NCI-H2107 treated with DMSO at 0.1 percent for 48 hours (cell line): ENCODE measurements around the gene ANKH.
"Not testable (repeated sequence)": the region's sequence is repeated elsewhere in the genome, so short reads cannot be mapped to it uniquely, and the experiment has no call there.

Experiments used
- DNase-seq: peaks from one replicate; lab custom pipeline; 2025; ENCODE audit not compliant: unreplicated experiment; lab: John Stamatoyannopoulos, UW

Gene ANKH

DNA sequence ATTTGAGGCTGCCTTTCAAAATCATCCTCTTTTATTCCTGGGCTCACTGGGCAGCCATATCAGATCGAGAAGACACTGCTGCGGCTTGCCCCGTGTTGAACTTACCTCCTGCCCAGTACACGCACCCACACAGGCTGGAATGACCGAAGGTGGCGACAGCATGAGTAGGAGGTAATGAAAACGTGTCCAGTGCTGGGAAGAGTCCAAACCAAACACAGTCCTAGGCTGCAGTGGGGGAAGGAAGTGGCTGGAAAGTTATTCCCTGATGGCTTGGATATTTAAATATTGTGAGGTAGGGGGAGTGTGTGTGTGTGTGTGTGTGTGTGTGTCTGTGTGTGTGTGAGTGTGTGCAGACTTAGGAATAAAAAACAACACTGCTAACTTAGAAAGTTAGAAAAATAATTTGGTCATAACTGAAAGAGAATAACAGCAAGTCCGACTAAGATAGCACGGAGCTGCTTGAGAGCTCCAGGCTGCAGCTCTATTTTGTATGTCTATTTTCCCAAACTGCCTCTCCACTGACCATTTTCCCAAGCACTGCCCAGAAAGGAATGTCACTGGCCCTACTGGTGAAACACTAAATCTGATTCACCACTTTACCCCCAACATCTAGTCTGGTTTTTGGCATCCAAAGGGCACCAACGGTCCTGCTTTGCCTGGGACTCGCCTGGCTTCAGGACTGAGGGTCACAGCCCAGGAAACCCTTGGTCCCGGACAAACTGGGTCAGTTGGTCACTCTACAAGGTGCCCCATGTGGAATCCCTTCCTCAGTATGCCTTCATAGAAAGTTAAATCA lies 41.2 kb downstream of the ANKH start:
- DNase-seq, result no peak

DNA sequence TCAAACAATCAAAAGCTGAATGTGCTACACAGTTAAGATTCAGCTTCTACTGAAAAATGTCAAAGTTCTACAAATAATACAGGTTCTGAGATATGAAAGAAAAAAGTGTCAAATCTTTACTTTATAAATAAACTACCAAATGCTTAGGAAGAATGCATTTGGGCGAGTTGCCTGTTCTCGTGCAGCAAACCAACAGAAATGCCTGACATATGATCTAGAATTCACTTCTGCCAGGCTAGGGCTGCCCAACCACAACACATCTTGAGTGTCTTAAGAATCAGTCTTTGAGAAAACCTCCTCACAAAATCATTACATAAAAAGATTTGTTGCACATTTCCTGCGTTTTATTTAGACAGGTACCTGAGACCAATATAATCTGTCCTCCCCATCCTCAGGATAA lies 42.2 kb downstream of the ANKH start:
- no peak for DNase-seq

DNA sequence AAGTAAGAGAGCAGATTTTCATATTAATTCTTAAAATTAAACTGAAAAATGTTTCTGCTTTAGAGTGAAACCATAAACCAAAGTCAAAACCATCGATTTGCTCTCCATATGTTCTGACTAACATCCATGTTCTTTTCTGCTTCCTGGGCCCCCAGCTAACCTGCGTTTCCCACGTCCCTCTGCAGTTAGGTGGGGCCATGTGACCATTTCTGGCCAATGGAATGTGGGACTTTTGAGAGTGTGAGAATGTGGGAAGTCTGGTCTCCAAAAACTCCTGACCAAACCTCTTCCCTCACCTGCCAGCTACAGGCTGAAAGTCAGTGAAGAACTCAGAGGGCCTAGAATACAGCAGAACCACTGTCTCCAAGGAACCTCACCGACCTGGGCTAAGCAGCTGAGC lies 44.9 kb downstream of the ANKH start:
- no peak for DNase-seq

DNA sequence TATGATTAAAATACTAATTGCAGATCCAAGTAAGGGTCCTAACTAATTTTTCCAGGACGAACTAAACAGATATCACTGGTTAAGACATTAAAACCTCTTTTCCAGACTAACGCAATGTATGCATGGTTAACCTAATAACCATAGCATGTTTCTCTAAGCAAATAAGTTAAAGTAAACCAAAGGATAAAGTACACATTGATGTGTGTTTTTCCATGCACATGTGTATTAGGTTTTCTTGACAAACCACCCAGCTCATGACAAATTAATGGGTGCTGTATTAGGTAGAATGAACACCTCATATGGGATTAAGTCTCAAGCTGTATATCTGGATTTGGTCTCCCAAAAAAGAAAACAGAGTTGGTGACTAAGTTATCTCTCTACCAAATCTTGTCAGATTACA lies 45.6 kb downstream of the ANKH start:
- DNase-seq, result no peak

DNA sequence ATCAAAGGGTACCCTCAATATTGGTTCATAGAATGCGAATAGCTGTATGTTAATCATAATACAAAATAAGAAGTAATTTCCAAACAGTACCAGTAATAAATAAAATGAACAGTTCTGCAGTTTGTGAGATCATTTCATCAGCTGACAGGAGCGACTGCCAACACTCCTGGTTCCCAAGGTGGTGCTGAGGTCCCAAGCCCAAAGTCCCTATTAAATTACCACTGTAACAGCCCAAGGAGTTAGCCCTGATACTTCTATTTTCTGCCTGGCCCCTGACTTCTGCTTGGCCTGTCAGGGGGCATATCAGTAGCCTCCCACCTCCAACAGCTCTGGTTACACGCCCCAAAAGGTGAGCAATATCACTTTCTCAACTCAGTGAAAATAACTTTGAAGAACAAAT lies 47.1 kb downstream of the ANKH start:
- no peak for DNase-seq

DNA sequence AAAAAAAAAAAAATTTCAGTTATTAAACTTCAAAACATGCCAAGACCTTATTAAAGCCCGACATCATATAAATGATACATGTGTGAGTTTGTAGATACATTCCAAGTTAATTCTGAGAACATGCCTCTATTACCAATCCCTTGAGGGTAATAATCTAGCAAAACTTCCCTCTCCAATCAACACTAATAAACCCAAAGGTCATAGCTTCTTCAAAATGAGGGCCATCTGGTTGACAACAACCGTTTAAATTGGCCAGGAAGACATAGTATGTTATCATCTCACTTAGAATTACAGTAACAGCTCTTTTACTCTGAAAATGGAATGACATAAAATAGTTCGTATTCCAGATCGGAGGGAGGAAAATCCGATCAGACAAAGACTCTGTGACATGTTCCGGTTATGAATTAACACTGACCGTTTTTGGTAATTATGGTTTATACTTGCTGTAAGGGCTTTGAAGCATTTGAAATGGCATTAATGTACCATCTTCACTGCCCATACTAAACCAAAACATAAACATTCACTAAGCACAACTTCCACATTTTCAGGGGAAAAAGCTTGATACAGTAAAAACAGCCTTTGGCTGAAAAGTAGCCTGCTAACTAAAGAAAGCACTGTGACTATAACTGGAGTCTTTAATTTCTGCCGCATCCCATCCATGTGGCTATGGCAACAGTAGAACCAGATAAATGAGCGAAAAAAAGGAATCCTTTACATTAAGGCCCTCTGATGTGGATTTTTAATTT lies 50.3 kb downstream of the ANKH start:
- no peak for DNase-seq

DNA sequence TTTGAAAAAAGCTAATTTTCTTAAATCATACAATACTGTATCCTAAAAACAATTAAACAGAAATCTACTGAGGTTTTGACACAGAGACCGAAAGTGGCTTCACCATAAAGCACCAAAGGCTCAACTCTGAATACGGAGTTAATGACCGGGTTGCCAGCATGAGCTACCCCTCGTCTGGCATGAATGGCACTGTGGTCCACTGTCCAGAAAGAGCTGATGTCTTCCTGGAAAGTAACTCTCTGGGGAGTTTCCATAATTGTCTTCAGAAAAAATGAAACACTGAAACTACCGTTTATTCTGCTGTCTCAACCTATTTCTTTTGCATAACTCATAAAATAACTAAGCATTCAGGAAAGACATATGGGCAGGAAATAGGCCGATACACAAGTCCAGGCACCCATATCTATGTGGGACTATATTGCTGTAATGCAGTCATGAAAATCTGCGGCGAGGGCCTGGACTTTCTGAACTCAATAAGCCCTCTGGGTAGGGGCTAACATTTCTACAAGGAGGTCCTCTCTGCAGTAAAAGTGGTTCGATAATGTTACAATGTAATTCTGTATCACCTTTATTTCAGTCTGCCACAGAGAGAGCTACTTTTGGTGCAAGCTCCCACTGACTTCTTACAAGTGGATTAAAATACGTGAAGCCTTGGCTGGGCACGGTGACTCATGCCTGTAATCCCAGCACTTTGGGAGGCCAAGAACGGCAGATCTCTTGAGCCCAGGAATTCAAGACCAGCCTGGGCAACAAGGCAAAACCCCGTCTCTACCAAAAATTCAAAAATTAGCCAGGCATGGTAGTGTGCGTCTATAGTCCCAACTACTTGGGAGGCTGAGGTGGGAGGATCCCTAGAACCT lies 52.4 kb downstream of the ANKH start:
- DNase-seq, result no peak

DNA sequence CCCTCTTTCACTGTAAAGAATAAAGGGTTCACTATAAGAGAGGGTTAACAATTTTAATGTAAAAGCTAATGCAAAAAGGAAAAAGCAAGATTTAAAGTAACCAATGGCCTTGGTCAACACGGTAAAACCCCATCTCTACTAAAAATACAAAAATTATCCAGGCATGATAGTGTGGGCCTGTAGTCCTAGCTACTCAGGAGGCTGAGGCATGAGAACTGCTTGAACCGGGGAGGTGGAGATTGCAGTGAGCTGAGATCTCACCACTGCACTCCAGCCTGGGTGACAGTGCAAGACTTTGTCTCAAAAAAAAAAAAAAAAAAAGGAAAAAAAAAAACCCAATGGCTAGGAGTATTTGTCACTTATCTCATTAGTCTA lies 53.8 kb downstream of the ANKH start:
- DNase-seq, result not testable (repeated sequence)

DNA sequence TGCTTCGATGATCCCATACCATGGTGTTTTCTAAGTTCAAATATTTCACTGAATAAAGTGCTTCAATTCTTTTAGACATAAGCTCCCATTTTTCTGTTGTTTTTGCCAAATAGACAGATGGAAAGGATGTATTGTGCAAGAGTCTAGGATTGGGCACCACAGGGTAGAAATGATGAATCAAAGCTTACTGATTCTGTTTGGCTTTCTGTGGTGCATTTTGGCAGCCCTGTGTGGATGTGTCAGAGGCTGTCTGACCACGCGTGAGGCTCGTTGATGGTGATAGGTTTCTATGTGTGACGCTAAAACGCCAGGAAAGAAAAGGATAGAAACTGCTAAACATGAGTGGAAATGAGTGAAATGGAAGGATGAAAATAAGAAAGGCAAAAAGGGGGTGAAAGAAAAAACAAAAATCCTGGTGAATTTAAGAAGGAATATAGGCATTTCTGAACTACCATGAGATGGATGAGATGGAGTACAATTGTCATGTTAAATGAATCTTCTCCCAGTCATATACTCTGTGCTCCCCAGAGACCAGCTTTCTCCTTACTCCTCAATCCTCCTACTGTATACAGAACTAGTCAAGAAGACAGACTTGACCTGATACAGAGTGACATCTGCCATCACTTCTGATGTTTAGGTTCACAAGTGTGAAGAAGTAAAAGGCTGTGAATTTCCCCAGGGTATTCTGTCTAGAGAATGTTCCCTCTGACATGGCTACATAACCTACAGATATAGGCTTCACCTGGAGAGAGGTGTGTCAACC lies 54.4 kb downstream of the ANKH start:
- DNase-seq, result no peak

DNA sequence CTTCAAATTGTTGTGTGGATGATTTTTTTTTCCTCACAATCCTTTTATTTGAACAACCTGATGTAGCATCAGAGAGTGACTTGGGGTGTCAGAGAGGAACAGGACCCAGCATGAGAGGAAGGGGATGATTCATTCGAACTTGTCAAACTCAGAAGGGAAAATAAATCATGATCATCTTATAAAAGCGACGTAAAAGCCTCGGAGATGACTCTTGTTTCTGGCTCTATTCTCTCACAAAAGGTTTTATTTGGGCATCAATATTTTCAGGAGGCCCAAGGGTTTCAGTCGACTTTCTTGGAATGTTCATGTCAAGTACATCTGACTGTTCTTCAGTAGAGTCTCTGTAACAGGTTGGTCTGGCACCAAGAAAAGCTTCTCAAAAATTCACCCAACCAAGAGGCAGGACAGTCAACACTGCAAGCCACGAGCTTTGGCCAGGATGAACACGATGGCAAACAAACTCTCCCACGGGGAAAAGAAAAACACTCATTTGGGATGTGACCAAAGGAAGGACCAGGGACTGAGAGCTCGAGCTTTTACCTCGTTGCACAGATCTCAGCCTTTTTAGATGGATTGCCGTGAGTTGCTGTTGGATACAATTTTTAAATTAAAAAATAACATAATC lies 55.1 kb downstream of the ANKH start:
- DNase-seq, result no peak

DNA sequence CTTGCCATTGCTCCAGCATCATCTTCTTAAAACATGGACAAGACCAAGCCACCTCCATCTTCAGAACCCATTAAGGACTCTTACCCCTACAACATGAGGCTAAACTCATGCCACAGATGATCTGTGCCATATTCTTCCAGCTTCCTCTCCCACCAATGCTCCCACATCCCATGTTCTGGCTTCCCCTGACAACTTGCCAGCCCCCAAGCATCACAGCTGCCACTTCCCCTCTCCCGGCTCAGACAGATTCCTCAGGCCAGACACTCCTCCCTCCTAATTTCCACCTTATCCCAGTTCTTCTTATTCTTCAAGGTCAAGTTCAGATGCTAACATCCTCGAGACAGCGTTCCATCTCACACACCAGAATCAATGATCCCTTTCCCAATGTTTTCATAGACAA lies 57.8 kb downstream of the ANKH start:
- DNase-seq, result no peak

DNA sequence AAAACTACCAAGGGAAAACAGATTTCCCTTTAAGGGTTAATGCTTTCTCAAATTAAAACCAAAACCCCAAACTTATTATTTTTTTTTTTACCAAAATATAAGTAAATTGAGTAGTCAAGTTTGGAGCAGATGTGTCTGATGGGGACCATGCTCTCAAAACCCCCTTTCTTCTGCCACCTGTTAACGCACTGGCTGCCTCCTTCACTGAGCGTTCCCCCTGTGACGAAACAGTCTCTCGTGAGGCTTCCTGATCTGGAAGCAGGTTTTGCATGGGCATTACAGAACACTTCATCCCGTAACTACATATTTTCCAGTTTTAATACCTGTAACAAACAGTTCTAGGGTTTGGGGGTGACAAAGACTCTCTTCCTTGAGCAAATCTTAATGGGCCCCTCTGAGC lies 59.4 kb downstream of the ANKH start:
- no peak for DNase-seq

DNA sequence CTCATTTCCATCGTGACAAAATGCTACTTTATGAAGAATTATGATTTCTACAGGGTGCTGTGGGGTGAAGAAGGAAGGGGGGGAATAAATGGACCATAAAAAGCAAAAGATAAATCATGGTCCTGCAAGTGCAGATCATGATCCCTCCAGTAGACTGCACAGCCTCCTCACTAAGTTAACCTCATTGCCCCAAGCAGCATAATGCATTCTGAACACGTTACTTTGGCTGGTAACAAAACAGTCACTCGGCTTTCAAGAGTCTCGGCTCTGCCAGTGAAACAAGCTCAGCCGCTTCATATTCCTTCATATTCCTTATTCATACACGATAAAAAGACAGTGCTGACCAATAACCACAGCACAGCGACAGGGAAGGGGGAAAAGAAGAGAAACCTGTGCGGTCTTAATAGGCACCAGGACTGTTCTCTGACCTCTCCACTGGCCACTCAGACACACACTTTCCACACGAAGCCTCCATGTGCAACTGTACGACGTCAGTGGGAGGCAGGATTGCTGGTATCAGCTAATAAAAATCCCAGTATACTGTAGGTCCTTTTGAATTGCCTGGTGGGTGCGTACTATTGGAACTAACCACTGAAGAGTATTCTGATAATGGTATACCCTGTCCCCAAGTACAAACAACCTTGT lies 60.5 kb downstream of the ANKH start:
- no peak for DNase-seq

DNA sequence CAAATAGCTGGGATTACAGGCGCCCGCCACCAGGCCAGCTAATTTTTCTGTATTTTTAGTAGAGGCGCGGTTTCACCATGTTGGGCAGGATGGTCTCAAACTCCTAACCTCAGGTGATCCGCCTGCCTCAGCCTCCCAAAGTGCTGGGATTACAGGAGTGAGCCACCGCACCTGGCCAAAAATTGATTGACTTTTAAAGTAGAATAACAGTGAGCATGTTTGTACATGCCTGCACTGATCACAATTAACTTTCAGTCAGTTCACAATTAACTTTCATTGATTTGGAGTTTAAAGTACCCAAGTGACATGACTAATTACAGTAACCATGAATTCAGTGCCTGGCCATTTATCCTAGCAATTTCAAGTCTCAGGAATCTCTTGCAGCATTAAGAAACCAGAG lies 61.3 kb downstream of the ANKH start:
- DNase-seq, result no peak

DNA sequence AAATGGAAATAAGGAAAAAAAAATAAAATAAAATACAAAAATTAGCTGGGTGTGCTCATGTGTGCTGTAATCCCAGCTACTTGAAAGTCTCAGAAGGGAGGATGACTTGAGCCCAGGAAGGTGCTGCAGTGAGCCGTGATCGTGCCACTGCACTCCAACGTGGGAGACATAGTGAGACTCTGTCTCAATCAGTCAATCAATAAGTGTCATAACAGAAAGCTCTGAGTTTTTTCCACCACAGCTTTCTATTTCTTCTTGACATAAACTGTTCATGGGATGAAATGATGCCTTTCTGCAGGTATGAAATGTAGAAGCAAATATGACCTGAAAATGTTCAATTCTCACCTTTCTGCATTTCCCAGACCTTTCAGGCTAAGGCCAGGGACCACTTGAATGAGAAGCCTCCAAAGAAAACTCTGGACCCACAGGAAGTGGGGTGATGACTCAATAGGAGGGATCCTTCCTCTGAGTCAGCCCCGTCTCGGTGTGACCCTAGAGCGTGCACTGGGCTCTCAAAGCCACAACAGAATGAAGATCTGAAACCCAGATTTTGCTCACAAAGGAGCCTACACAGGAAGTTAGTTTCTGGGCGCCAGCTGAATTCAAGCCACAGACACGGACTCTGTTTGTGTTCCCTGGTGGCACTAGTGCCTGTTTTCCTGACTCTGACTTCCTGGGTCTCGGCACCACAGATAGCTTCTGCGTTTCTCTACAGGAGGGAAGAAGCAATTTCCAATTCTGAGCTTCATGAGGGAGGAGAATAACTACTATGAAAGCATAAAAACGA lies 62.0 kb downstream of the ANKH start:
- no peak for DNase-seq

DNA sequence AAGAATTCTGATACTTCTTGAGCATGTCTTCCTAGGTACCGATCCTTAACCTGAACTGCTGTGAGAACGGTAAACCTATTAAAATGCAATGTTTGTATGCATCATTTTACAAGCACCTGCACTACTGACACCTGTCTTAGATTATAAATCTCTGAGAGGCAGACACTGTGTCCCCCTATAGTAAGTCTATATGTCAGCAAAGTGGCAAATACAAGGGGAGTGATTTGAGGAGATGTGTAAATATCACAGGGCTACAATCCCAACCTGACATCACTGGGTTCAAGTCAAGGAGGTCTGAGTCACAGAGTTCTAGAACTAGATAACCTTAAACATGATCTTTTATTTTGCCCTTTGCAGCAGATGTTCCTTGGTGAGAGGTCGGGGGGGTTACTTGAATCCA lies 64.1 kb downstream of the ANKH start:
- DNase-seq, result no peak

DNA sequence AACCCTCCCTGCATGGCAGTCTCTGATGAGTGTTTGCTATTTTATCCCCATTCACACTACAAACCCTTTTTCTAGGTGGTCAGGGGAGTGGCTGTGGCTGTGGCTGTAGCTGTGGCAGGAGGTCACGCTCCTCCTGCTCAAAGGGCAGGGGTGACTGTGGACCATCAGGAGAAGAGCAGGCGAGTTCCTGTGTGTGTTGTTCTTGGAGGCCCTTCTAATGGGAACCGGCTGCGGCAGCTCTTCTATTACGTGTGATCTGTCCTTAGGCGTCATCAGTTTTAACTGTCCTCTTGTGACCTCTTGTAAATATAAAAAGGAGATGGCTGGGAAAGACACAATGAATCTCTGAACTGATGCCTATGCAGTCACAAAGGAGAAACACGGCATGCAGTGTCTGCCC lies 65.1 kb downstream of the ANKH start:
- DNase-seq, result no peak

DNA sequence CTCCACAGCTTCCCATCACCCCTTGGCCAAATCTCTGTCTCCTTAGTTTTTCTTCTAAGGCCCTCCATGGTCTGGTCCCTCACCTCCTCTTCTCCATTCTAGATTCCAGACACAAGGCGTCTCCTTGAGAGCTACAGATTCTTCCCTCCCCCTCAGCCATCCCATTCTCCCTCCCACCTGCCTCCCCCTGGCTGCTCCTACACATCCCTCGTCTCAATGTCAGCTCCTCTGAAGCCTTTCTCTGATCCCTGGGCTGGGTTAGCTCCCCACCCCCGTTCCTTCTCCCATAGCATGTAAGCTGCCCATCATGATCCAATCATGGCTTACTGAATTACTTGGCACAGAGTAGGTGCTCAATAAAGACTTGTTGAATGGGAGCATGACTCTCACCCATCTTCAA lies 69.0 kb downstream of the ANKH start:
- DNase-seq, result no peak

DNA sequence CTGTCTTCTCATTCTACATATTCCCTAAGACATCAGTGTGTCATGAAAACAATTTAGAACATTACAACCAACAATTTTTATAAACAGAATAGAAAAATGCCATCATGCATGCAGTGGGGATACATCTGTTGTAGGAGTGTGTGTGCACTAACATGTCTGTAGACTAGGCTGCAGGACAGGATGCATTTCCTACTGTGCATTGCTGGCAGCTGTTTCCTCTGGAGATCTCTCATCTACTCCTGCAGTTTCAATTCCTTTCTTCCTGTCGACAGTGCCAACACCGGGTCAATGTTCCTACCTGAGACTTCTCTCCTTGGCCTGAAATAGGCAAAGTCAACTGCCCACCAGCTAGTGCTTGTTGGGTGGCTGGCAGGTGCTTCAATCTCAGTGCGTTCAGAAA lies 69.8 kb downstream of the ANKH start:
- no peak for DNase-seq
